WTC11 (cell line): ENCODE data around the gene SPINK1. TPM values are rescaled to one million over a fixed set of nuclear protein-coding genes. Genes with fewer than 3 reads are reported as not detected.

Source experiments
- ATAC-seq: fragments of 200-7000 bp; cut with Tn5 transposase; 2 replicates; pipeline ENCODE4 v1.10.0; 2021; ENCODE audit warnings: mild to moderate bottlenecking, moderate library complexity
- CTCF ChIA-PET: fragments of 300-600 bp; sonication (Branson Sonifier 250); formaldehyde crosslinking; loops from one replicate; lab custom pipeline; 2021; ENCODE audit warnings: antibody characterized with exemption; lab: Charles Lee
- POLR2A ChIA-PET: fragments of 350-600 bp; sonication (Branson Sonifier 250); formaldehyde crosslinking; loops from one replicate; lab custom pipeline; 2021; ENCODE audit warnings: antibody characterized with exemption; lab: Charles Lee
- DNase-seq: peaks from one replicate; pipeline ENCODE4 v3.0.0; 2021; ENCODE audit warnings: low spot score
- H3K27ac Mint-ChIP-seq: 2 replicates; pipeline ENCODE4 v1.8.0; 2021; ENCODE audit warnings: mixed read lengths
- H3K27me3 Mint-ChIP-seq: 2 replicates; pipeline ENCODE4 v1.8.0; 2021; ENCODE audit warnings: low read depth, mild to moderate bottlenecking, moderate library complexity, mixed read lengths
- H3K36me3 Mint-ChIP-seq: 2 replicates; pipeline ENCODE4 v1.8.0; 2021; ENCODE audit warnings: mixed read lengths
- H3K4me1 Mint-ChIP-seq: 2 replicates; pipeline ENCODE4 v1.8.0; 2022; ENCODE audit warnings: mixed read lengths
- H3K4me3 Mint-ChIP-seq: 2 replicates; pipeline ENCODE4 v1.8.0; 2021; ENCODE audit warnings: mild to moderate bottlenecking, moderate library complexity, mixed read lengths
- H3K9me3 Mint-ChIP-seq: 2 replicates; pipeline ENCODE4 v1.8.0; 2021; ENCODE audit warnings: mixed read lengths
- AR ChIP-seq: fragments of 250-450 bp; sonication (Bioruptor Pico); IDR thresholded peaks from 2 replicates; pipeline ENCODE4 v1.9.0; 2021; ENCODE audit warnings: mild to moderate bottlenecking
- CTCF ChIP-seq: fragments of 200-600 bp; IDR thresholded peaks from 2 replicates; pipeline ENCODE4 v1.8.0; 2022; ENCODE audit warnings: antibody characterized with exemption
- E2F1 ChIP-seq: sonication (generic); formaldehyde crosslinking; IDR thresholded peaks from 2 replicates; pipeline ENCODE4 v1.8.0; 2022; ENCODE audit warnings: mild to moderate bottlenecking, missing genetic modification reagents
- E2F4 ChIP-seq: sonication (generic); formaldehyde crosslinking; IDR thresholded peaks from 2 replicates; pipeline ENCODE4 v1.8.1; 2022; ENCODE audit warnings: low read depth, mild to moderate bottlenecking, moderate library complexity, missing genetic modification reagents, borderline replicate concordance
- ERG ChIP-seq: fragments of 250-450 bp; sonication (Bioruptor Pico); IDR thresholded peaks from 2 replicates; pipeline ENCODE4 v1.8.0; 2021; ENCODE audit warnings: mild to moderate bottlenecking
- MLX ChIP-seq: sonication (generic); formaldehyde crosslinking; IDR thresholded peaks from 2 replicates; pipeline ENCODE4 v1.8.1; 2023; ENCODE audit warnings: mild to moderate bottlenecking, missing genetic modification reagents, moderate library complexity
- NFATC4 ChIP-seq: fragments of 250-450 bp; sonication (Bioruptor Pico); IDR thresholded peaks from 2 replicates; pipeline ENCODE4 v1.9.0; 2021; ENCODE audit warnings: mild to moderate bottlenecking
- NFYB ChIP-seq: sonication (generic); formaldehyde crosslinking; conservative IDR thresholded peaks from 2 replicates; pipeline ENCODE4 v1.8.0; 2022; ENCODE audit warnings: low read depth, missing genetic modification reagents
- NR1H2 ChIP-seq: sonication (generic); formaldehyde crosslinking; IDR thresholded peaks from 2 replicates; pipeline ENCODE4 v1.9.0; 2021; ENCODE audit warnings: mild to moderate bottlenecking, moderate library complexity, missing genetic modification reagents
- NR3C1 ChIP-seq: sonication (generic); formaldehyde crosslinking; conservative IDR thresholded peaks from 2 replicates; pipeline ENCODE4 v1.8.1; 2023; ENCODE audit warnings: low read depth, mild to moderate bottlenecking, missing genetic modification reagents
- ZNF416 ChIP-seq: fragments of 250-450 bp; sonication (Bioruptor Pico); IDR thresholded peaks from 2 replicates; pipeline ENCODE4 v1.9.0; 2021; ENCODE audit warnings: mild to moderate bottlenecking, inconsistent platforms
- ZNF425 ChIP-seq: fragments of 250-450 bp; sonication (Bioruptor Pico); conservative IDR thresholded peaks from 2 replicates; pipeline ENCODE4 v1.9.0; 2021; ENCODE audit warnings: mild to moderate bottlenecking
- ZNF671 ChIP-seq: fragments of 250-450 bp; sonication (Bioruptor Pico); IDR thresholded peaks from 2 replicates; pipeline ENCODE4 v1.8.0; 2021; ENCODE audit warnings: mild to moderate bottlenecking
- total RNA-seq: library from RNA; stranded (reverse); gene quantifications from 3 replicates; pipeline ENCODE4 v1.2.3, GENCODE V29; 2021

Gene SPINK1
- total RNA-seq, 1 experiment from 2014 or later = 5.4 TPM

GRCh38 chr5:147857302-147858129, 26.0 kb upstream of the SPINK1 start:
- Mint-ChIP-seq H3K4me3 (no peak overlapping the region), H3K36me3 (no peaks in the 10 kb centered on the region), H3K9me3 (no peaks in the 10 kb centered on the region), H3K27me3 (no peaks in the 10 kb centered on the region), H3K27ac (peak overlapping the region; percentile 7; the same call in 1 of the 2 replicates), H3K4me1 (peaks cover 83% of the 10 kb centered on the region)
- POLR2A ChIA-PET = interaction anchor here (0.6 to 1.1 kb wide), 2 partner anchors 12 to 66 kb away, joined by 3 to 5 read pairs; no protein-coding TSS in a partner anchor
- ATAC-seq = no peak
- DNase-seq = peak; percentile 77
- TF ChIP-seq CTCF (peak; percentile 84), ZNF416 (0 out of 2 replicates have a peak, but pooled peaks have one; percentile 34), NR3C1 (CRISPR knock-in tag) (no peak), NR1H2 (CRISPR knock-in tag) (no peak), ZNF425 (CRISPR knock-in tag) (0 out of 2 replicates have a peak, but pooled peaks have one; percentile 66), MLX (CRISPR knock-in tag) (no peak)
- CTCF ChIA-PET = interaction anchor here (0.9 to 3.2 kb wide), 9 partner anchors 8 to 83 kb away, joined by 3 to 26 read pairs (median 4); no protein-coding TSS in a partner anchor

GRCh38 chr5:147856801-147857200, 25.3 kb upstream of the SPINK1 start:
- CTCF ChIA-PET = interaction anchor here (1.0 kb wide), 1 partner anchor 30 kb away, joined by 4 read pairs; no protein-coding TSS in a partner anchor
- Mint-ChIP-seq H3K36me3 (no peaks in the 10 kb centered on the region), H3K4me1 (peaks cover 76% of the 10 kb centered on the region), H3K27ac (no peak overlapping the region), H3K27me3 (no peaks in the 10 kb centered on the region), H3K9me3 (peaks cover 4% of the 10 kb centered on the region; the same call in 1 of the 2 replicates), H3K4me3 (no peak overlapping the region)
- POLR2A ChIA-PET = no interaction called here
- DNase-seq (no peak), ATAC-seq (no peak)
- no peak for TF ChIP-seq E2F1 (CRISPR knock-in tag)
- TF ChIP-seq ERG (CRISPR knock-in tag) = 0 out of 2 replicates have a peak, but pooled peaks have one; percentile 9
- peak; percentile 44; the same call in 1 of the 2 replicates for TF ChIP-seq ZNF425 (CRISPR knock-in tag)
- no peak for TF ChIP-seq E2F4
- peak; percentile 37; the same call in 1 of the 2 replicates for TF ChIP-seq AR (CRISPR knock-in tag)
- TF ChIP-seq ZNF671 = peak; percentile 35; the same call in 1 of the 2 replicates
- TF ChIP-seq NFYB (CRISPR knock-in tag) = no peak
- 0 out of 2 replicates have a peak, but pooled peaks have one; percentile 21 for TF ChIP-seq NFATC4
- TF ChIP-seq, all 79 proteins: peak for 5
